Psoas muscle (tissue), 8 donors: ENCODE data around the gene CAPG. TPM values are rescaled to one million over a fixed set of nuclear protein-coding genes. Genes with fewer than 3 reads are reported as not detected.

Experiments used
- ATAC-seq, 4 donors: fragments of 200-7000 bp; cut with Tn5 transposase; one replicate each; pipeline ENCODE4 v1.9.1; 2020; ENCODE audit warnings: moderate library complexity in 3 of 4, mild to moderate bottlenecking in 2 of 4
- DNase-seq, 2 donors: peaks; one replicate each; pipeline ENCODE4 v3.0.0-alpha.2; 2020
- H3K27ac ChIP-seq: fragments of 200-600 bp; one replicate; pipeline ENCODE4 v1.8.0; 2022
- H3K27me3 ChIP-seq, 3 donors: fragments of 200-600 bp in 1 of 3; one replicate each; pipeline versions ENCODE4 v1.6.1 to v1.8.0; 2013 to 2022; ENCODE audit warnings: low read length in 2 of 3, mild to moderate bottlenecking in 2 of 3, moderate library complexity in 1 of 3; ENCODE audit not compliant: insufficient read depth in 3 of 3
- H3K36me3 ChIP-seq, 2 donors: fragments of 200-600 bp in 1 of 2; one replicate each; pipeline versions ENCODE4 v1.6.1 to v1.8.0; 2013 to 2022; ENCODE audit warnings: low read depth in 1 of 2, mild to moderate bottlenecking in 1 of 2, moderate library complexity in 1 of 2; ENCODE audit not compliant: insufficient read depth in 1 of 2
- H3K4me1 ChIP-seq: fragments of 200-600 bp; one replicate; pipeline ENCODE4 v1.8.0; 2022
- H3K4me3 ChIP-seq: fragments of 200-600 bp; one replicate; pipeline ENCODE4 v1.8.0; 2022; ENCODE audit warnings: mild to moderate bottlenecking
- H3K9me3 ChIP-seq: fragments of 200-600 bp; one replicate; pipeline ENCODE4 v1.8.0; 2022
- WGBS, 3 donors: extraction: QIAGEN DNeasy Blood & Tissue Kit; methylation state at CpG; one replicate each; pipeline versions ENCODE4 v1.1.6 to v1.1.7; 2013; 5-methylcytosine and 5-hydroxymethylcytosine counted together
- intact Hi-C, 2 donors: fragments of 100-400 bp; cut with DNase I; formaldehyde crosslinking; loops; one replicate each; pipeline versions ENCODE4 v1.11.0 to v1.14.2; 2022
- polyA plus RNA-seq, 3 donors: library from polyadenylated mRNA; stranded (reverse); fragments of 200-250 nt; gene quantifications; one replicate each; pipeline ENCODE4 v1.2.3, GENCODE V29; 2013
- total RNA-seq, 4 donors: library from RNA; stranded (reverse); fragmentation: NEBNext Ultra II Directional in 2 of 4; extraction: Animal tissue kit (Norgen Biotek cat#: 25700) in 2 of 4; gene quantifications; one replicate each; pipeline versions ENCODE4 v1.2.1 to v1.2.4, GENCODE V29; 2021 to 2023
- TF ChIP-seq, protein P1 (sequence below): fragments of 200-600 bp; IDR thresholded peaks from one replicate; pipeline ENCODE4 v1.8.0; 2022; ENCODE audit warnings: antibody characterized with exemption
- donor health status: healthy with polysubstance abuse.
- donor health status: DM: no; HTN: no; CAD: no; lungs with moderate emphysema.
- donor health status: Bipolar disorder and iron deficiency.
- donor health status: healthy.
- donor health status: DM: yes; HTN: yes; CAD: no.
- donor health status: DM: no; HTN: no; CAD: no.
- donor health status: DM: no; HTN: no; CAD: no.
- donor health status: DM: yes; HTN: yes; CAD: no.

CAPG gene
- total and polyA plus RNA-seq, 7 donors, result 2.8 to 11.1 (median 7.9) TPM

DNA sequence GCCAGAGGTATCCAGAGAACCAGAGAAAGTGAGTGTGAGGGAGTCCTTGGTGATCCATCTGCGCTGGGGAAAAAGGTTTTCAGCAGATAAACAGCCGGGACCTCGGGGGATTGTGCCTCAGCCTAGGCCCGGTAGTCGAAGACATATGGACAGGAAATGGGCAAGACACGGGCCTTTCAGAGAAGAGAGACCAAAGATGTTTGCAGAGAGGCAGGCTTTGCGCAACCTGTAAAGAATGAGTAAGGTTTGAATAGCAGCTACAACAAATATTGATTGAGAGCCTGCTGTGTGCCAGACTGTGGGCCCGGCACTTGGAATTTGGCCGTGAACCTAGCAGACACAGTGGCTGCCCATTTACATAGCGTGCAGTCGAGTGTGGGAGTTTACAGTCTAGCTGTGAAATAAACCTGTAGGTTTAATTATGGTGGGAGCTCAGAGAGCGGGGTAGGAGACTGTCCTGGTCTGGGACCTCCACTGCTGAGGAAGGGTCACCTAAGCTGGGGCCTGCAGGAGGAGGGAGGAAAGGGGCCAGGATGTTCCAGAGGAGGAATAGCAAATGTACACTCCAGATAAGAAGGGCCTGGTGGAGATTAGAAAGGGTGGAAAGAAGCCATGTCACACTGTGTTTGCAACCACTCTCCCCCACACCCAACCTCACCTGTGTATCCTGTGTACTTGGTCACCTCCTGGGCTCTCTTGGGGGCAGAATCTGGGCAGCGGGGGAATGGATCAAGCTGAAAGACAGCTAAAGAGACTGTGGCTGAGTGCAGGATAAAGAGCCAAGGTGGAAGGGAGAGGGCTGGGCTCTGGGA is 11.3 kb upstream of the CAPG start:
- Histone ChIP-seq H3K4me1 (peaks cover 14% of the 10 kb centered on the region), H3K36me3 (no peaks in the 10 kb centered on the region), H3K4me3 (no peak overlapping the region), H3K9me3 (no peaks in the 10 kb centered on the region), H3K27me3 (no peaks in the 10 kb centered on the region), H3K27ac (peak overlapping the region; percentile 93)
- ATAC-seq, result no peak
- WGBS, 3 donors, result 72 to 83% (median 77%) methylated on average over 13 of the region's 13 CpGs
- intact Hi-C loops, result loop anchor here in 1 of 2 donors (2.0 kb wide), 1 partner anchor 129 kb away; no protein-coding TSS in a partner anchor
- TF ChIP-seq, protein P1, sequence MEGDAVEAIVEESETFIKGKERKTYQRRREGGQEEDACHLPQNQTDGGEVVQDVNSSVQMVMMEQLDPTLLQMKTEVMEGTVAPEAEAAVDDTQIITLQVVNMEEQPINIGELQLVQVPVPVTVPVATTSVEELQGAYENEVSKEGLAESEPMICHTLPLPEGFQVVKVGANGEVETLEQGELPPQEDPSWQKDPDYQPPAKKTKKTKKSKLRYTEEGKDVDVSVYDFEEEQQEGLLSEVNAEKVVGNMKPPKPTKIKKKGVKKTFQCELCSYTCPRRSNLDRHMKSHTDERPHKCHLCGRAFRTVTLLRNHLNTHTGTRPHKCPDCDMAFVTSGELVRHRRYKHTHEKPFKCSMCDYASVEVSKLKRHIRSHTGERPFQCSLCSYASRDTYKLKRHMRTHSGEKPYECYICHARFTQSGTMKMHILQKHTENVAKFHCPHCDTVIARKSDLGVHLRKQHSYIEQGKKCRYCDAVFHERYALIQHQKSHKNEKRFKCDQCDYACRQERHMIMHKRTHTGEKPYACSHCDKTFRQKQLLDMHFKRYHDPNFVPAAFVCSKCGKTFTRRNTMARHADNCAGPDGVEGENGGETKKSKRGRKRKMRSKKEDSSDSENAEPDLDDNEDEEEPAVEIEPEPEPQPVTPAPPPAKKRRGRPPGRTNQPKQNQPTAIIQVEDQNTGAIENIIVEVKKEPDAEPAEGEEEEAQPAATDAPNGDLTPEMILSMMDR, result no peak
- no peak for DNase-seq

DNA sequence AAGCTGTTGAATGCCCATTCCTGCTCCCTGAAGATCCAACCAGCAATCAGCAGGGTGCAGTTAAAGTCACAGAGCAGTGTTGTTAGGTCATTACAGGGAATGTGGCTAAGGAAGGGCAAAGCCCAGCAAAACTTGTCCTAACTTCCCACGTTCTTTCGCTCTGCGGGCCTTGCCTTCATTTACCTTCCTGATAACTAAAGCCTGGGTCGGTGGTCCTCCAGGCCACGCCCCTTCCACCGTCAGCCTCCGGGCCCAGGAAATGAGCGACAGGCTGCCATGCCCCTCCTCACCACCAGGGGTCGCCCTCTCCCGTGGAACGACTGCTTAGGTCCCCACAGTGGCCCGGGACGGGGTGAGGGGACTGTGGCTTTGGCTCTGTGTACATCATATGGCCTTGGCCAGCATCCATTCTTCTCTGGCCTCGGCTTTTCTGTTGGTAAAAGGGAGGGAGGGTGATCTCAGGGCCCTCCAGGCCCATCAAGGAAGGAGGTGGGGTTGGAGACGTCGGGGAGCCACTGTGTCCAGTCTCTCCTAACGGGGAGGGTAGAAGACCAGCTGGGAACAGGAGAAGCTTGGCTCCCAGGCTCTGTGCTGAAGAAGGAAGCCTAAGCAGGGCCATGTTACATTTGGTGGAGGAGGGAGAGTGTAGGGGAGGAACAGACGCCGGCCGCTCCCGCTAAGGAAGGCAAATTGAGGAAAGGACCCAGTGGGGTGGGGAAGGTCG is 10.5 kb upstream of the CAPG start:
- DNase-seq, result peak; percentile 90 to 94
- Histone ChIP-seq H3K4me1 (peaks cover 14% of the 10 kb centered on the region), H3K27ac (peak overlapping the region; percentile 93), H3K4me3 (peak overlapping the region; percentile 29), H3K36me3 (no peaks in the 10 kb centered on the region), H3K27me3 (no peaks in the 10 kb centered on the region), H3K9me3 (no peaks in the 10 kb centered on the region)
- intact Hi-C loops, result loop anchor here (1.0 to 2.0 kb wide), 2 partner anchors 130 to 132 kb away; no protein-coding TSS in a partner anchor
- TF ChIP-seq, protein P1, result peak; percentile 100
- ATAC-seq, result peak; percentile 77 to 82 (median 81)
- 20 to 24% (median 23%) methylated on average over 22 of the region's 22 CpGs for WGBS, 3 donors

DNA sequence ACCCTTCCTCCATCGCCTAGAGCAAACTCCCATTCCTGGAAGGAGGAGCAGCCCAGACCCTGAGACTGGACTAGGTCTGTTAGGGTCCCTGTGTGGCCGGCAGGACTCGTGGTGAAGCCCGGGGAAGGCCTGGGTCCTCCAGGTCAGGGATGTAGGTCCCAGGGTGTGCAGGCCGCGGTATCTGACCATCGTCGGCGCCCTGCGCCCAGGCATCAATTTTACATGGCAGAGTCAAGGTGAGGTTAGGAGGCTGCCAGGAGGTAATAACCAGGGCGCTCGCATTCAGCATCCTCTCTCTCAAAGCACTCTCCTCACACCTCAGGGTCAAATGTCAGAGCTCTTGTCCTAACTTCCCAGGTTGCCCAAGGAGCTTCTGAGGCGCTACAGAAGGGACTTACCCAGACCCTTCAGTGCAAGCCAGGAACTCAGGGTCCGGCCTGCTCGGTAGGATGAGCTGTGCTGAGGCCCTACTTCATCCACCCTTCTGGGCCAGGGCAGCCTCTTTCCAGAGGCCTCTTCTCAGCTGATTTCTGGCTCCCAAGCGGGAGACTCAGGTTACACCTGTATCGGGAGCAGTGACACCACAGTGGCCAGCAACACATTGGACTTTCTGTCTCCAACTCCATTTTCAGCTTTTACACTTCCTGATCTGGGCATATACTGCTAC is 9.0 kb upstream of the CAPG start:
- peak overlapping the region; percentile 93 for H3K27ac ChIP-seq
- WGBS, 3 donors, result 46 to 59% (median 58%) methylated on average over 17 of the region's 17 CpGs
- peak in 3 of 4 donors; percentile 19 to 31 (median 19) for ATAC-seq

More for the DNA sequence above, 9.0 kb upstream of the CAPG start:
- no peak for DNase-seq
- Histone ChIP-seq H3K4me1 (peaks cover 14% of the 10 kb centered on the region), H3K36me3 (no peaks in the 10 kb centered on the region), H3K9me3 (no peaks in the 10 kb centered on the region), H3K4me3 (peak overlapping the region; percentile 88), H3K27me3 (peaks cover 0 to under 1% (median 0%) of the 10 kb centered on the region in 3 donors)
- intact Hi-C loops, result no loop called here
- TF ChIP-seq, protein P1, result no peak
